RWPE1 (cell line): ENCODE results near the gene TBC1D21.
A peak's percentile ranks its signal among the peaks of the same experiment; 100 is the strongest.

Source experiments
- CTCF ChIA-PET: fragments of 350-600 bp; sonication (Branson Sonifier 250); formaldehyde crosslinking; extraction: SDS; loops from one replicate; lab custom pipeline; 2021; lab: Yijun Ruan, JAX
- POLR2A ChIA-PET: fragments of 400-600 bp; formaldehyde crosslinking; extraction: SDS; loops from one replicate; lab custom pipeline; 2020; ENCODE audit warnings: antibody characterized with exemption; ENCODE audit not compliant: low non-redundant PET; lab: Yijun Ruan, JAX
- DNase-seq: peaks from one replicate; pipeline ENCODE4 v3.0.0; 2012; ENCODE audit warnings: low spot score
- H3K27ac ChIP-seq: fragments of 450-650 bp; 2 replicates; pipeline ENCODE4 v1.5.1; 2017
- TF ChIP-seq, protein P1 (sequence below): fragments of 450-650 bp; conservative IDR thresholded peaks from 2 replicates; pipeline ENCODE4 v1.5.1; 2017; ENCODE audit warnings: low read depth, mild to moderate bottlenecking

The TBC1D21 gene

DNA sequence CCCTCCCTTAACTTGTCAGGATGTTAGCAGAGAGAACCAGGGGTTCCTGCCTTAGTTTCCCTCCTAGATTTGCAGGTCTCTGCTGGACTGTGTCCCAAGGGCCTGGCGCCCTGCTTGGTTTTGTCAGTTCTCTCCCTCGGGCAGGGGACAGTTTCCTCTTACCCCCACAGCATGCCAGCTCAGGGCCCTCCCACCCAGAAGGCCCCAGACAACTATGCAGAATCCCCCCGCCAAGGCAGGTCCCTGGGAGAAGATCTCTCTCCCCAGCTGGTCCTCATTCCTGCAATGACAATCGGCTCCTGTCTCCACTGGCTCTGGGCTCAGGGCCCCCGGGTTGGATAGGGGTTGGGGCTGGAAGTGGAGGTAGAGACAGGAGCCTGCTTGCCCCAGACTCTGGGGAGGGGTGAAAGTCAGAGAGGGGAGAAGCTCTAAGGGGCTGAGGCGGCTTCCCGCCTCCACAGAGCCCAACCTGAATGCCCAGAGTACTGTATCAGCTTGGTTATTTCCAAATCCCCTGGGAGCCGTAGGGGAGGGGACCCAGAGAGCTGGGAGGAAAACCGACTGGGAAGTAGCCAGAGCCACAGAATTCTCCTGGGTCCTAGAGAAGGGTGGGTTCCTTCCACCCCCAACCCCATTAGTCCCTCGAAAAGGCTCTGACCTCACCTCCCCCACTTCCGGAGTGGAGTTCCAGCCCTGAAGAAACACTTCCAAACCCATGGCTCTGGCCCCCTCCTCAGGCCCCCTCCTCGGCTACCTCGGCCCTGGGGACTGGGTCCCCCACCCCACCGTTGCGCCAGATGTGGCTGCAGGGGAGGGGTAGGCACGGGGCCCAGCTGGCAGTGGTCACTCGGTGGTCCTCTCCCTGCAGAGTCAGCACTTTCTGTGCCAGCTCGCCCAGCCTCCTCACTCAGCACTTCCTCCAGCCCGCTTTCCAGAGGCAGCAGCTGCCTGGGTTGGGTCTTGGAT, 49.1 kb downstream of the TBC1D21 start:
- H3K27ac ChIP-seq, result no peak overlapping the region
- TF ChIP-seq, protein P1, sequence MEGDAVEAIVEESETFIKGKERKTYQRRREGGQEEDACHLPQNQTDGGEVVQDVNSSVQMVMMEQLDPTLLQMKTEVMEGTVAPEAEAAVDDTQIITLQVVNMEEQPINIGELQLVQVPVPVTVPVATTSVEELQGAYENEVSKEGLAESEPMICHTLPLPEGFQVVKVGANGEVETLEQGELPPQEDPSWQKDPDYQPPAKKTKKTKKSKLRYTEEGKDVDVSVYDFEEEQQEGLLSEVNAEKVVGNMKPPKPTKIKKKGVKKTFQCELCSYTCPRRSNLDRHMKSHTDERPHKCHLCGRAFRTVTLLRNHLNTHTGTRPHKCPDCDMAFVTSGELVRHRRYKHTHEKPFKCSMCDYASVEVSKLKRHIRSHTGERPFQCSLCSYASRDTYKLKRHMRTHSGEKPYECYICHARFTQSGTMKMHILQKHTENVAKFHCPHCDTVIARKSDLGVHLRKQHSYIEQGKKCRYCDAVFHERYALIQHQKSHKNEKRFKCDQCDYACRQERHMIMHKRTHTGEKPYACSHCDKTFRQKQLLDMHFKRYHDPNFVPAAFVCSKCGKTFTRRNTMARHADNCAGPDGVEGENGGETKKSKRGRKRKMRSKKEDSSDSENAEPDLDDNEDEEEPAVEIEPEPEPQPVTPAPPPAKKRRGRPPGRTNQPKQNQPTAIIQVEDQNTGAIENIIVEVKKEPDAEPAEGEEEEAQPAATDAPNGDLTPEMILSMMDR, result no peak
- CTCF ChIA-PET, result interaction anchor here (0.7 to 0.9 kb wide), 2 partner anchors 14 to 496 kb away, joined by 3 read pairs; no protein-coding TSS in a partner anchor
- no peak for DNase-seq
- POLR2A ChIA-PET, result interaction anchor here (0.5 kb wide), 1 partner anchor 1131 kb away, joined by 5 read pairs; no protein-coding TSS in a partner anchor

DNA sequence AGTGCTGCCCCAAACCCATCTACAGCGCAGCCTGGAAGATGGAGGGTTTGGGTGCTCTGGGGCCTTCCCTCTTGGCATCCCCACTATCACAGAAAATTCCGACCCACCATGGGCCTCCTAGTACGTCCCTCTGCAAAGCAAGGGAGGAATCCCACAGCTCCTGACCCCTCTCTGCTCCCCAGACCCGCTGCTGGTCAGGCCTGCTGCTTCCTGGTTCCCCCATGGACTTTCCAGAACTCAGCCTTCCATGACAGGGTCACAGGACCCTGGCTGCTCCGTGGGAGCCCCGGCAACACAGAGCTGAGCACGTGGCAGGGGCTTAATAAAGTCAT, 49.8 kb downstream of the TBC1D21 start:
- H3K27ac ChIP-seq, result peak overlapping the region; percentile 86
- ChIA-PET CTCF (interaction anchor here (0.7 to 0.9 kb wide), 2 partner anchors 13 to 496 kb away, joined by 3 read pairs; no protein-coding TSS in a partner anchor), POLR2A (no interaction called here)
- DNase-seq, result no peak
- TF ChIP-seq, protein P1, result no peak

DNA sequence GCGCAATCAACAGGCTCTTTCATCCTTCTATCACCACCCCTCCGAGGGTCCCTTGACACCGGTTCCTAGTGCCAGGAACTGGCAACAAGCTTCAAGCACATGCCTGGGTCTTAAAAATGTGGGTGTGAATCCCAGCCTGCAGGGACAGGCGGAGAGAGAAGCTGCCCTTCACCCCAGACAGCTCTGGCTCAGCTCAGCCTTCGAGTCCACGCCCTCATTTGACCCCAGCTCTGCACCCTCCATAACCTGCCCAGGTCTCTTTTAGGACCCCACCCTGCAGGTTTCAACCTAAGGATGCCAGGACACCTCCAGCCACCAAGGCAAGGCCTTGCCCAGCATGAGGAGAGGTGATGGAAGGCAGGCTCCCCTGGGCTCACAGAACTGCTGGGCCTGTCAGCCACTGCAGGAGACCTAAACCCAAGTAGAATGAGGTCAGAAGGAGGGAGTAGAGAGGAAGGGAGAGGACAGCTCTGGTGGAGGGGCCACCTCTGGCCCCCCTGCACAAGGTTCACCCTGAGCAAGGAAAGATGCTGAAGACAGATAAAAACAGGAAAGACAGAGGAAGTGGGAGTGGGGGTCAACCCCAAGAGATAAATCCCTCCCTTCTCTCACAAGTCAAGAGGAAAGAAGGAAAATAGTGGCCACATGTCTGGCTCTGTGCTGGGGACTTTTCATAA, 50.3 kb downstream of the TBC1D21 start:
- peak overlapping the region; percentile 86 for H3K27ac ChIP-seq
- no peak for DNase-seq
- ChIA-PET POLR2A (no interaction called here), CTCF (interaction anchor here (0.9 kb wide), 1 partner anchor 13 kb away, joined by 3 read pairs; no protein-coding TSS in a partner anchor)
- TF ChIP-seq, protein P1, result no peak

DNA sequence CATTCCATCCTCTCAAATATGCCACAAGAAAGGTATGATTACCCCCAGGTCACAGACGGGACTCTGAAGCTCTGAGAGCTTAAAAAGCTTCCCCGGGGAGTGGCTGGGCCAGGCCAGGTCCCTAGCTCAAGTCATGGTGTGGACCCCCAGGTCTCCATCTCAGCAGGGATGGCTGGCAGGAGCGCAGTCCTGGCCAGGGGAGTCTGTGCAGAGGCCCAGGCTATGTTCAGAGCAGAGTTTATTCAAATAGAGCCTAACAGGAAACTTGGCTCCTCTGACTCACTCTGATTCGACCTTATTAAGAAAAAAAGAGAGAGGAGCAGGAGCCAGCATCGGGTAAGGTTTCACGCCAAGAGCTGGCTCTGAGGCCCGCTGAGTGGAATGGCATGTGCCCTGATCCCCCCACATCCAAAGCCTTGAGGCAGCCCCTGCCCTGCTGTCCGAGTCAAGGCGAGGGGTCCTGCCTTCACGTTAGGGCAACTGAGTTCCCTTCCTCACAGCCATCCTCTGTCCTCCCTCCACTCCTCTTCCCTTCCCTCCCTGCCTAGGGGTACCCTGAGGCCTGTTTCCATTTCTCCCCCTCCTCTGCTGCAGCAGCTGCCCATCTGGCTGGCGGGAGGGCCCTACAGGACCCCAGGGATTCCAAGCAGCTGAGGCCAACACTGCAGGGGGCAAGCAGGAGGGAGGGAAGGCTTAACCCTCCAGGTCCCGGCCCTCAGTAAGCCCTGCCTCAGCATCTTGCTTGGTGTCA, 51.0 kb downstream of the TBC1D21 start:
- CTCF ChIA-PET, result no interaction called here
- POLR2A ChIA-PET, result no interaction called here
- peak; percentile 83 for DNase-seq
- TF ChIP-seq, protein P1, result no peak
- H3K27ac ChIP-seq, result peak overlapping the region; percentile 86

DNA sequence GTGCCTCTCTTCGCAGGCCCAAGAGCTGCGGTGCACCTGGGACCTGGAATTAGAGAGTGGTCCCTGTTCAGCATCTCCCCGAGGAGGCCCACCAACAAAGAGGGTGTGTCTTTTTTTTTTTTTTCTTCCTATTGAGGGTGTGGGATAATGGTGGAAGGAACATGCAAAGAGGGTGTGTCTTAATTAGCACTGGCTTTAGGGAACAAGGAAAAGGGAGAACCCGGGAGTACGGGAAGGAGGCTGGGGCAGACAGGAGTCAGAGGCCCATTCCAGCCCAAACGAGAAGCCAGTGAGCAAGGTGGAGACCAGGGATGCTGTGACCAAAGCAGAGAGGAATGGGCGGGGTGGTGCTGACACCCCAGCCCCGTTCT, 52.5 kb downstream of the TBC1D21 start:
- ChIA-PET POLR2A (no interaction called here), CTCF (interaction anchor here (1.1 kb wide), 1 partner anchor 68 kb away, joined by 3 read pairs; the partner anchor contains the start of gene PML)
- TF ChIP-seq, protein P1, result no peak
- H3K27ac ChIP-seq, result peak overlapping the region; percentile 86
- DNase-seq, result no peak
